ENCODE data around the gene VSIR.

Gene VSIR

DNA sequence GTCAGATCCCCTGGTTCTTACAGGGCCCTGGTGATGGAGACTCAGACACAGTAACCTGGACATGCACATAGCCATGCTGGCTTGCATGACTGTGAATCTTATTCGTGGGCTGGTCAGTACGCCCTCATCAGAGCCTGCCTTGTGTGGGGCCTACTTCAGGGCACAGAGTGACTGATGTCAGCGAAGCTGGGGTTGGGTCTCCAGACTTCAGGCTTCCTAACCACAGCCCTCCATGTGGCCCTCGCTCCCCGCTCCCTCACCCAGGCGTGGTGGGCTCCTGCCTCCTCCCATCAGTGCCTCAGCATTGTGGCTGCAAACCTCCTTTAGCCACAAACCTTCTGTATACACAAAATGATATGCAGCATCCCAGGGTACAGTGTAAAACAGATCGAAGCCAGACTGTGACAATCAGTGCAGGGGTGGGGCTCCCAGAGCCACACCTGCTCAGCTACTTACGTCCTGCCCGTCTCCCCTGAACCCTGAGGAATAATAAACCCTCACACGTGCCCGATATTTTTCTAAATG is 46.7 kb downstream of the VSIR start:
- H3K4me3 ChIP-seq (ENCODE audit: severe bottlenecking) = no peak overlapping the region
- TF ChIP-seq, protein P1, sequence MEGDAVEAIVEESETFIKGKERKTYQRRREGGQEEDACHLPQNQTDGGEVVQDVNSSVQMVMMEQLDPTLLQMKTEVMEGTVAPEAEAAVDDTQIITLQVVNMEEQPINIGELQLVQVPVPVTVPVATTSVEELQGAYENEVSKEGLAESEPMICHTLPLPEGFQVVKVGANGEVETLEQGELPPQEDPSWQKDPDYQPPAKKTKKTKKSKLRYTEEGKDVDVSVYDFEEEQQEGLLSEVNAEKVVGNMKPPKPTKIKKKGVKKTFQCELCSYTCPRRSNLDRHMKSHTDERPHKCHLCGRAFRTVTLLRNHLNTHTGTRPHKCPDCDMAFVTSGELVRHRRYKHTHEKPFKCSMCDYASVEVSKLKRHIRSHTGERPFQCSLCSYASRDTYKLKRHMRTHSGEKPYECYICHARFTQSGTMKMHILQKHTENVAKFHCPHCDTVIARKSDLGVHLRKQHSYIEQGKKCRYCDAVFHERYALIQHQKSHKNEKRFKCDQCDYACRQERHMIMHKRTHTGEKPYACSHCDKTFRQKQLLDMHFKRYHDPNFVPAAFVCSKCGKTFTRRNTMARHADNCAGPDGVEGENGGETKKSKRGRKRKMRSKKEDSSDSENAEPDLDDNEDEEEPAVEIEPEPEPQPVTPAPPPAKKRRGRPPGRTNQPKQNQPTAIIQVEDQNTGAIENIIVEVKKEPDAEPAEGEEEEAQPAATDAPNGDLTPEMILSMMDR (IDR thresholded peaks at IDR 0.05; ENCODE audit: poor library complexity, severe bottlenecking) = no peak
- H3K27ac ChIP-seq (ENCODE audit: poor library complexity, severe bottlenecking) = no peak overlapping the region
- no peaks in the 10 kb centered on the region for H3K9me3 ChIP-seq (ENCODE audit: severe bottlenecking)
- H3K36me3 ChIP-seq (ENCODE audit: low read depth) = no peaks in the 10 kb centered on the region
- peaks cover 30% of the 10 kb centered on the region for H3K4me1 ChIP-seq (ENCODE audit: insufficient read depth, poor library complexity, severe bottlenecking)
- DNase-seq (ENCODE audit: low spot score) (no peak), ATAC-seq (ENCODE audit: low read depth) (no peak)
- H3K27me3 ChIP-seq (ENCODE audit: insufficient read depth, poor library complexity, severe bottlenecking) = no peaks in the 10 kb centered on the region

DNA sequence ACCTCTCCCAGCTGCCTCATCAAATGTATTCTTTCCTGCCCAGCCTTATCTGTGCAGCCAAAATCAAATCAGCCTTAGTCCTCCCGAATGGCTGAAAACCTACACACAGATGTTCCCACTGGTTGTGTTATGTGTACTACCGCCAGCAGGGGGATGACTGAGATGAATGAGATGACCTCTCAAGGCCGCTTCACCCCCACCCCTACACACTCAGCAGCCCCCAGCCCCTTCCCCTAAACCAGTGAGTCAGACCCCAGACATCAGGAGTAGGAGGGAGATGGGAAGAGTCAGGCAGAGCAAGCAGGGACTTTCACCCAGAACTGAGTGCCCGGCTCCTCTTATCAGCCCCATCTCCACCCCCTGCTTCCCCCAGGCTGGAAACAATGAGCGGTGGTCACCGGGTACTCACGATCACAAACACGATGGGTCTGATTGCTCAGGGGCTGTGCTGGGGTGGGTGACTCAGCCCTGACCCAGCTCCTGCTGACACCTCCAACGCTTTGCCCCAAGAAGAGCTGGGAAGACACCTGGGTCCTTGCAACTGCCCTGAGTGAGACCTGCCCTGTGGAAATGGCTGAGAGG is 47.2 kb downstream of the VSIR start:
- ATAC-seq (ENCODE audit: low read depth) = peak; percentile 41; the same call in 2 of the 3 replicates
- Histone ChIP-seq H3K4me3 (ENCODE audit: severe bottlenecking) (no peak overlapping the region), H3K36me3 (ENCODE audit: low read depth) (no peaks in the 10 kb centered on the region), H3K9me3 (ENCODE audit: severe bottlenecking) (no peaks in the 10 kb centered on the region), H3K4me1 (ENCODE audit: insufficient read depth, poor library complexity, severe bottlenecking) (peaks cover 30% of the 10 kb centered on the region), H3K27me3 (ENCODE audit: insufficient read depth, poor library complexity, severe bottlenecking) (no peaks in the 10 kb centered on the region), H3K27ac (ENCODE audit: poor library complexity, severe bottlenecking) (no peak overlapping the region)
- TF ChIP-seq, protein P1 (IDR thresholded peaks at IDR 0.05; ENCODE audit: poor library complexity, severe bottlenecking) = peak; percentile 38
- no peak for DNase-seq (ENCODE audit: low spot score)

DNA sequence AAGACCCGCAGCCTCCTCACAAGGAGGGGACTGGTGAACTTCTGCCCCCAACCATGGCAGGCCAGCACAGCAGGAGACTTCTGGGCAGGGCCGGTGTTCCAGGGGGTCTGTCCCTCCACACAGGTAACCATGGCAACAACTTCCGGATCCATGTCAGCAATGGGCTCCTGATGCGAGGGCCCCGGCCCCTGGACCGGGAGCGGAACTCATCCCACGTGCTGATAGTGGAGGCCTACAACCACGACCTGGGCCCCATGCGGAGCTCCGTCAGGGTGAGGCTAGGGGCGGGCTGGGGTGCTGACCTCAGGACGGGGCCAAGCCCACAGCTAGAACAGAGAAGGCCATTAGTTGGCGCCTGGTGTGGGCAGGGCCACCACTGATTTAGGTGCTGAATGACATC is 48.1 kb downstream of the VSIR start:
- Histone ChIP-seq H3K4me3 (ENCODE audit: severe bottlenecking) (no peak overlapping the region), H3K27ac (ENCODE audit: poor library complexity, severe bottlenecking) (no peak overlapping the region), H3K27me3 (ENCODE audit: insufficient read depth, poor library complexity, severe bottlenecking) (no peaks in the 10 kb centered on the region), H3K9me3 (ENCODE audit: severe bottlenecking) (no peaks in the 10 kb centered on the region), H3K4me1 (ENCODE audit: insufficient read depth, poor library complexity, severe bottlenecking) (peaks cover 30% of the 10 kb centered on the region), H3K36me3 (ENCODE audit: low read depth) (no peaks in the 10 kb centered on the region)
- TF ChIP-seq, protein P1 (IDR thresholded peaks at IDR 0.05; ENCODE audit: poor library complexity, severe bottlenecking) = no peak
- DNase-seq (ENCODE audit: low spot score) (no peak), ATAC-seq (ENCODE audit: low read depth) (no peak)

DNA sequence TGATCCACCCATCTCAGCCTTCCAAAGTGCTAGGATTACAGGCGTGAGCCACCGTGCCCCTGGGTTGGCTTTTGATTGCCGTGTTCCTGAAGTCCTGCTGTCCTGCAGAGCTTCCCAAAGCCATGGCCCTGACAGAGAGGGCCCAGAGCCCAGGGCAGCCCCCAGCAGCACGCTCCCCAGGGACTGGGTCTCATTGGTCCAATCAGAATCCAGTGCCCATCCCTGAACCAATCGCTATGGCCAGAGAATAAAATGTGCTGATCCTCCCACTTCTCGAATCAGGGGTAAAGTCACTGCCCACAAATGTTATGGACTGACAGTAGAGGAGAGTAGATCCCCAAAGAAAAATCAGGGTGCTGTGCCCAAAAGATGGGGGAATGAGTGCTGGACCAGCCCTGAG is 48.8 kb downstream of the VSIR start:
- Histone ChIP-seq H3K36me3 (ENCODE audit: low read depth) (no peaks in the 10 kb centered on the region), H3K27ac (ENCODE audit: poor library complexity, severe bottlenecking) (no peak overlapping the region), H3K4me3 (ENCODE audit: severe bottlenecking) (no peak overlapping the region), H3K9me3 (ENCODE audit: severe bottlenecking) (no peaks in the 10 kb centered on the region), H3K27me3 (ENCODE audit: insufficient read depth, poor library complexity, severe bottlenecking) (no peaks in the 10 kb centered on the region), H3K4me1 (ENCODE audit: insufficient read depth, poor library complexity, severe bottlenecking) (peaks cover 24% of the 10 kb centered on the region)
- TF ChIP-seq, protein P1 (IDR thresholded peaks at IDR 0.05; ENCODE audit: poor library complexity, severe bottlenecking) = no peak
- DNase-seq (ENCODE audit: low spot score) (no peak), ATAC-seq (ENCODE audit: low read depth) (no peak)

DNA sequence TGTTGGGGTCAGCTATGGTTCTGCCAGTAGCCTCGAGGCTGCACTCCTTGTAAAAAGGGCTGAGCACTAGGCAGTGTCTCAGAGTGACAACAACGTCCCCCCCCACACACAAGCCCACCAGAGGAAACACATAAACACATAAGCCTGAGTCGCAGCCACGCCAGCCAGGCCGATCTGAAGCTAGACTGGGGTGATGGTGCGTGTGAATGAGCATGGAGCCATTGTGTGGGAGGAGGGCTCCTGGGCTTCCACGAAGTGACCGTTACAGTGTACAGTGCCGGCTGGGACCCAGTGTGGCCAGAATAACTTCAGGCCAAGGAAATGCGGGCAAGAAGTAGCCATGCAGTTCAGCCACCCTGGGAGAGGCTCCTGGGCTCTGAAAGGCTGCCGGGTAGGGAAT is 50.0 kb downstream of the VSIR start:
- DNase-seq (ENCODE audit: low spot score) (no peak), ATAC-seq (ENCODE audit: low read depth) (no peak)
- Histone ChIP-seq H3K9me3 (ENCODE audit: severe bottlenecking) (no peaks in the 10 kb centered on the region), H3K4me1 (ENCODE audit: insufficient read depth, poor library complexity, severe bottlenecking) (peaks cover 11% of the 10 kb centered on the region), H3K36me3 (ENCODE audit: low read depth) (no peaks in the 10 kb centered on the region), H3K27me3 (ENCODE audit: insufficient read depth, poor library complexity, severe bottlenecking) (no peaks in the 10 kb centered on the region), H3K27ac (ENCODE audit: poor library complexity, severe bottlenecking) (no peak overlapping the region), H3K4me3 (ENCODE audit: severe bottlenecking) (no peak overlapping the region)
- TF ChIP-seq, protein P1 (IDR thresholded peaks at IDR 0.05; ENCODE audit: poor library complexity, severe bottlenecking) = no peak
